Subcutaneous abdominal adipose tissue (tissue), 5 donors: Measurements from ENCODE around the gene PTGDS.

Source experiments
- H3K27ac ChIP-seq: one replicate; pipeline ENCODE4 v1.7.0; 2013; ENCODE audit warnings: low read depth, mild to moderate bottlenecking, inconsistent platforms, low read length, moderate library complexity
- H3K27me3 ChIP-seq, 5 donors: one replicate each; pipeline ENCODE4 v1.7.0; 2013; ENCODE audit warnings: low read length in 5 of 5, inconsistent platforms in 1 of 5; ENCODE audit not compliant: control insufficient read depth in 5 of 5, insufficient read depth in 4 of 5
- H3K36me3 ChIP-seq, 5 donors: one replicate each; pipeline ENCODE4 v1.7.0; 2013; ENCODE audit warnings: low read length in 5 of 5; ENCODE audit not compliant: control insufficient read depth in 5 of 5, insufficient read depth in 5 of 5
- H3K4me1 ChIP-seq, 5 donors: one replicate each; pipeline ENCODE4 v1.7.0; 2013; ENCODE audit warnings: low read length in 5 of 5, mild to moderate bottlenecking in 3 of 5, moderate library complexity in 1 of 5; ENCODE audit not compliant: control insufficient read depth in 5 of 5, insufficient read depth in 5 of 5
- H3K4me3 ChIP-seq, 5 donors: one replicate each; pipeline ENCODE4 v1.7.0; 2013; ENCODE audit warnings: low read length in 5 of 5, low read depth in 1 of 5
- H3K9ac ChIP-seq, 5 donors: one replicate each; pipeline ENCODE4 v1.7.0; 2013; ENCODE audit warnings: low read length in 5 of 5, mild to moderate bottlenecking in 4 of 5, moderate library complexity in 3 of 5
- H3K9me3 ChIP-seq, 5 donors: one replicate each; pipeline ENCODE4 v1.7.0; 2013; ENCODE audit warnings: low read length in 5 of 5; ENCODE audit not compliant: control insufficient read depth in 5 of 5
- donor health status: healthy.
- donor health status: healthy.
- donor health status: healthy.
- donor health status: healthy.
- donor health status: healthy.

The PTGDS gene

DNA sequence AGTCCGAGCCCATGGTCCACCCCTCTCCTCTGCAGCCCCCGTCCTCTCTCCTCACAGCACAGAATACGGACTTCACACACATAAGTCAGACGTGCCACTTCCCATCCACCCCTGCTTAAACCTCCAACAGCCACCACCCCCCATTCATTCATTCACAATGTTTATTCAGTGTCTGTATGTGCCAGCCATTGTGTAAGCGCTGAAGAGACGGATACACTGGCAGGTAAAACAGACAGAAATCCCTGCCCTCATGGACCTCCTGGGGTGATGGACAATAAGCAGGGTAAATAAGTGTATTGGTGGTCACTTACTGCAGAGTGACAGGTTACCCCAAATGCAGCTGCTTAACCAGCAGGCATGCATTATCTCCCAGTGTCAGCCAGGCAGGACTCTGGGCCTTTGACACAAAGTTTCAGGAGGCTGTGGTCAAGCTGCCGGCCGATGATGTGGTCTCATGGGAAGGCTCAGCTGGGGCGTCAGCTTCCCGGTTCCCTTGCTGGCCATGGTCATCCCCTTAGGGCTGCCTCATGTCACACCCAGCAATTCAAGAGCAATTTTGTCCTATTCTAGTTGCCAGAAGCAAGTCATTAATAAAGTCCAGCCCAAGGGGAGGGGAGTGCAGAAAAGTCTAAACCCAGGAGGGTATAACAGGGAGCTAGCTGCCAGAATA is 13.1 kb downstream of the PTGDS start:
- Histone ChIP-seq H3K27me3 (peaks cover 4 to 12% (median 5%) of the 10 kb centered on the region in 5 donors), H3K36me3 (peaks cover 0 to 7% (median 4%) of the 10 kb centered on the region in 5 donors), H3K9me3 (peaks cover 0 to 4% (median 0%) of the 10 kb centered on the region in 5 donors), H3K4me1 (peaks cover 1 to 22% (median 18%) of the 10 kb centered on the region in 5 donors), H3K27ac (no peak overlapping the region), H3K4me3 (no peak overlapping the region), H3K9ac (no peak overlapping the region)

DNA sequence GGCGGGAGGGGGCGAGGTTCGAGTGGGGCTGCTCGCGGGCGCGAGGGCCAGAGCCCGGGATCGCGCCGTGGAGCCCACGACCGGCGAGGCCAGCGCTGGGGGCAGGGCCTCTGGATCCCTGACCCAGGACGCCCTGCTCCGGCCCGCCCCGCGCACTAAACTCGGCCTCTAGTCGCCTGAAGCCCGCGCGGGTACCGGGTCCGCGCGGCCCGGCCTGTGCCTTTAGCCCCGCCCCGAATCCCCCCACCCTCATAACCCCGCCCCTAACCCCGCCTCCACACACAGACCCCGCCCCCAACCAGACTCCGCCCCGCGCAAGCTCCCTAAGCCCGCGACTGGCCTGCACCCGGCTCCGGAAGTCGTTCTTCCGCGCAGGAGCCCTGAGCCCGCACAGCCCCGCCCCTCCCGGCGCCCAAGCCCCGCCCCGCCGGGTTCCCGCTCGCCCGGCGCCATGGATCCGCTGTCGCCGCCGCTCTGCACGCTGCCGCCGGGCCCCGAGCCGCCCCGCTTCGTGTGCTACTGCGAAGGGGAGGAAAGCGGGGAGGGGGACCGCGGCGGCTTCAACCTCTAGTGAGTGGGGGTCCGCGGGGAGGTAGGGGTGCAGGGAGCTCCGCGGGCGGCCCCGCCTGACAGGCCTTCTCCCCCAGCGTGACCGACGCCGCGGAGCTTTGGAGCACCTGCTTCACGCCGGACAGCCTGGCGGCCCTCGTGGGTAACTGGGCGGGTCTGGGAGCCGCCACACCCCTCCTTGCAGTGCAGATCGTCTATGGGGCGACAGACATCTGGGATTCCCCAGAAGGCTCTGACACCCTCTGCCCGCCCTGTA is 14.9 kb downstream of the PTGDS start, which contains the start of gene PAXX:
Gene PAXX, plus strand, starts transcription at position 430 of the 826 bp plus-strand sequence. Its CDS starts 22 bp downstream, at position 452.
- Histone ChIP-seq H3K27ac (no peak within 1 kb of the TSS), H3K9ac (peak within 1 kb of the TSS; percentile 63 to 88 (median 70)), H3K4me3 (peak within 1 kb of the TSS; percentile 69 to 86 (median 73)), H3K36me3 (peaks cover 0 to 7% (median 4%) of the 10 kb centered on the region in 5 donors), H3K9me3 (peaks cover 0 to 4% (median 0%) of the 10 kb centered on the region in 5 donors), H3K4me1 (peaks cover 1 to 36% (median 29%) of the 10 kb centered on the region in 5 donors), H3K27me3 (peaks cover 8 to 23% (median 18%) of the 10 kb centered on the region in 5 donors)

DNA sequence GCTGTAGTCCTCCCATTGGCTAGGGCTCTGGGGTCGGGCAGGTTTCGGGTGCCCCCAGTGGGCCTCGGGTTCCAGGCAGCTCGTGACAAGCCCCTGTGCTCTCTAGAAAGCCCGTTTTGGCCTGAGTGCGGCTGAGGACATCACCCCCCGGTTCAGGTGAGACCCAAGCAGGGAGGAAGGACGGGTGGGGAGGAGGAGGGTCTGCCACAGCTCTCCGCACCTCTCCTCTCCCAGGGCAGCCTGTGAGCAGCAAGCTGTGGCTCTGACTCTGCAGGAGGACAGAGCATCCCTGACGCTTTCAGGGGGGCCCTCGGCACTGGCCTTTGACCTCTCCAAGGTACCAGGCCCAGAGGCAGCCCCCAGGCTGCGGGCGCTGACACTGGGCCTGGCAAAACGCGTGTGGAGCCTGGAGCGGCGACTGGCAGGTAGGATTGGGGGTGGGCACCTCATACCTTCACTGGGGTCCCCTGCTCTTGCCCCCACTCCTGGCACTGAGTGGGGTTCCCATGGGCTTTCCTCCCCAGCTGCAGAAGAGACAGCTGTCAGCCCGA is 15.6 kb downstream of the PTGDS start:
- Histone ChIP-seq H3K4me1 (peaks cover 1 to 36% (median 29%) of the 10 kb centered on the region in 5 donors), H3K9me3 (peaks cover 0 to 4% (median 0%) of the 10 kb centered on the region in 5 donors), H3K27me3 (peaks cover 8 to 23% (median 21%) of the 10 kb centered on the region in 5 donors), H3K36me3 (peaks cover 0 to 7% (median 4%) of the 10 kb centered on the region in 5 donors), H3K4me3 (peak overlapping the region; percentile 69 to 86 (median 73)), H3K9ac (peak overlapping the region; percentile 63 to 88 (median 70)), H3K27ac (no peak overlapping the region)

DNA sequence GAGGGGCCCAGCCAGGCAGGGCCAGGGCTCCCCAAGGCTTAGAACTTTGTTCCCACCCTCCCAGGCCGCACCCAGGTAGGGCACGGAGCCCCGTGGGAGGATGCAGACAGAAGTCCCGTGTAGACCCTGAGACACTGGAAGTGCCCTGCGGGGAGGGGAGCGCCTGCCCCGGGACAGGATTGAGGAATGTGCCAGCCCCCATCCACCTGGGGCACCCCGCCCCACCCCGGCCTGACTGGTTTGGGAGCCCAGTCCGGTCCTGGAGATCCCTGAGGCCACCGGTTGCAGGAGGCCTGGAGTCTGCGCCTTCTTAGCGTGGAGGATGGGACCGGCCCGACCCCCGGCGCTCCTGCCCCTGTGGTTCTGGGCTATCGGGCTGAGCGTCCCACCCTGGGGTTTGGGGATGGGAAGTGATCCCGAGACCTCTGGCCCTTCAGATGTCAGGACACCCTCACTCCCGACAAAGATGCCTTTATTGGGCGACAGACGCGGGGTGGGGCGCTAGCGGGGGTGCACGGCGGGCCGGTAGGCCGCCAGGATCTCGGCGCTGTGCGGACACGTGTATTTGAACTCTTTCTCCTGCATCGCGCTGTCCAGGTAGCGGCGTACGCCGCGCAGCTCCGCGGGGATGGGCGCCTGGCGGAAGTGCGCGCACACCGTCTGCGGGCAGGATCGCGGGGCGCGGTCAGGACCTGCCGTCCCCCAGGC is 17.0 kb downstream of the PTGDS start:
- Histone ChIP-seq H3K9me3 (peaks cover 0 to 4% (median 0%) of the 10 kb centered on the region in 5 donors), H3K27me3 (peaks cover 8 to 23% (median 21%) of the 10 kb centered on the region in 5 donors), H3K4me3 (no peak overlapping the region), H3K4me1 (peaks cover 1 to 36% (median 29%) of the 10 kb centered on the region in 5 donors), H3K36me3 (peaks cover 0 to 7% (median 4%) of the 10 kb centered on the region in 5 donors), H3K9ac (no peak overlapping the region), H3K27ac (no peak overlapping the region)

DNA sequence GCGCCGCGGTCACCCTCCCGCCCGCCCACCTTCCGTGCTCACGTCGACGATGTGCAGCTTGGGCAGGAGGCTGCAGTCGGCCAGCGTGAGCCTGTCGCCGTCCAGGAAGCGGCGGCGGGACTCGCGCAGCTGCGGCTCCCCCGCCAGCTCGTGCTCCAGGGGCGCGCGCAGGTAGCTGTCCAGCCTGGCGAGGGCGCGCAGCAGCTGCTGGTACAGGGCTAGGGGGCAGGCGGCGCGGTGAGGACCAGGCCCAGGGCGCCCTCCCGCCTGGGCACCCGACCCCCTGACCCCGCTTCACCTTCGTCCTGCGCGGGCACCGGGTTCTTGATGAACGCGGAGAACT is 17.6 kb downstream of the PTGDS start:
- H3K9me3 ChIP-seq = peaks cover 0 to 4% (median 0%) of the 10 kb centered on the region in 5 donors
- H3K36me3 ChIP-seq = peaks cover 0 to 7% (median 4%) of the 10 kb centered on the region in 5 donors
- H3K4me3 ChIP-seq = no peak overlapping the region
- H3K27ac ChIP-seq = no peak overlapping the region
- peaks cover 8 to 23% (median 21%) of the 10 kb centered on the region in 5 donors for H3K27me3 ChIP-seq
- peaks cover 1 to 39% (median 29%) of the 10 kb centered on the region in 5 donors for H3K4me1 ChIP-seq
- H3K9ac ChIP-seq = no peak overlapping the region

DNA sequence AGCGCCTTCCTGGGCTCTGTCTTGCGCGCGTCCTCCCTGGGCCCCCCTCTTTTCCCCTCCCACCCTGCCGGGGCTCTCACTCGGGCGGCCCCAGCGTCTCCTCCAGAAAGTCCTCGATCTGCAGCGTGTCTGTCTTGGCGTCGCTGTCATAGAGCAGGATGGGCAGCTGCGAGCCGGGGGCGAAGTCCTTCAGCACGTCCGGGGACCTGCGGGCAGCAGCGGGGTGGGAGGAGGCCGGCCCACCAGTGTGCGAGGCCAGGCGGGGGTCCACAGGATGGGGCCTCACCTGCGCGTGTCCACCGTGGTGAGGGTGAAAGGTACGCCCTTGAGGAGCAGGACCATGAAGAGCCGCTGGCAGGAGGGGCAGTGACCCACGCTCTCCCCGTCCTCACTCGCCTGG is 18.1 kb downstream of the PTGDS start:
- Histone ChIP-seq H3K4me1 (peaks cover 1 to 44% (median 34%) of the 10 kb centered on the region in 5 donors), H3K36me3 (peaks cover 0 to 7% (median 4%) of the 10 kb centered on the region in 5 donors), H3K9ac (no peak overlapping the region), H3K27me3 (peaks cover 8 to 23% (median 21%) of the 10 kb centered on the region in 5 donors), H3K27ac (no peak overlapping the region), H3K9me3 (peaks cover 0 to 3% (median 0%) of the 10 kb centered on the region in 5 donors), H3K4me3 (no peak overlapping the region)

GRCh38 chr9:136995772-136996311 is 18.5 kb downstream of the PTGDS start:
- peaks cover 8 to 23% (median 21%) of the 10 kb centered on the region in 5 donors for H3K27me3 ChIP-seq
- peaks cover 0 to 7% (median 4%) of the 10 kb centered on the region in 5 donors for H3K36me3 ChIP-seq
- no peaks in the 10 kb centered on the region for H3K9me3 ChIP-seq
- H3K9ac ChIP-seq = no peak overlapping the region
- H3K4me3 ChIP-seq = peak overlapping the region in 1 of 5 donors; percentile 11
- no peak overlapping the region for H3K27ac ChIP-seq
- peaks cover 1 to 47% (median 35%) of the 10 kb centered on the region in 5 donors for H3K4me1 ChIP-seq

- Histone ChIP-seq H3K27ac (no peak within 1 kb of the TSS), H3K9me3 (no peaks in the 10 kb centered on the region), H3K4me1 (peaks cover 1 to 47% (median 35%) of the 10 kb centered on the region in 5 donors), H3K27me3 (peaks cover 8 to 23% (median 21%) of the 10 kb centered on the region in 5 donors), H3K36me3 (peaks cover 0 to 7% (median 4%) of the 10 kb centered on the region in 5 donors), H3K9ac (no peak within 1 kb of the TSS), H3K4me3 (peak within 1 kb of the TSS in 2 of 5 donors; percentile 11 to 19)
Measured at GRCh38 chr9:136996361-136997292, 19.3 kb downstream of the PTGDS start, which contains the start of gene CLIC3. TSS of gene CLIC3 (minus strand) at chr9:136996568. CDS start at chr9:136996543, 25 bp downstream.
